ENCODE data around the gene UGT2A1. TPM values are rescaled to one million over a fixed set of nuclear protein-coding genes. Genes with fewer than 3 reads are reported as not detected.

Gene UGT2A1
- total RNA-seq = not detected

GRCh38 chr4:69653147-69653546 is at the start of gene UGT2A1:
Gene UGT2A1, minus strand, starts transcription at chr4:69653247. Its CDS starts 5,603 bp downstream, at chr4:69647644.
- Histone ChIP-seq H3K27ac (no peak within 1 kb of the TSS), H3K27me3 (no peaks in the 10 kb centered on the region), H3K4me1 (no peaks in the 10 kb centered on the region), H3K4me3 (replicated peaks in 1 of 3) (no peak within 1 kb of the TSS), H3K36me3 (no peaks in the 10 kb centered on the region), H3K9me3 (no peaks in the 10 kb centered on the region)
- no peak for DNase-seq
- intact Hi-C loops (cut with DNase I) = no loop called here
- 86 to 93% methylated on average over 1 of the region's 1 CpG for WGBS, 2 donors
- TF ChIP-seq CTCF (IDR thresholded peaks at IDR 0.05) (no peak), POLR2A (IDR thresholded peaks at IDR 0.05) (no peak)

- no peak for DNase-seq
These were observed 49.2 kb upstream of the UGT2A1 start for GRCh38 chr4:69702201-69702600.

GRCh38 chr4:69701696-69702095 is 48.6 kb upstream of the UGT2A1 start:
- no peaks in the 10 kb centered on the region for H3K36me3 ChIP-seq
- H3K27ac ChIP-seq = no peak overlapping the region
- no peaks in the 10 kb centered on the region for H3K9me3 ChIP-seq
- WGBS, 2 donors = 89 to 93% methylated on average over 4 of the region's 4 CpGs
- intact Hi-C loops (cut with DNase I) = no loop called here
- no peak for TF ChIP-seq POLR2A (IDR thresholded peaks at IDR 0.05)
- no peak for TF ChIP-seq CTCF (IDR thresholded peaks at IDR 0.05)
- DNase-seq = no peak
- no peaks in the 10 kb centered on the region for H3K27me3 ChIP-seq
- H3K4me3 ChIP-seq (replicated peaks in 1 of 3) = no peak overlapping the region
- no peaks in the 10 kb centered on the region for H3K4me1 ChIP-seq

More at GRCh38 chr4:69702201-69702600, 49.2 kb upstream of the UGT2A1 start:
- no peak for TF ChIP-seq CTCF (IDR thresholded peaks at IDR 0.05)
- TF ChIP-seq POLR2A (IDR thresholded peaks at IDR 0.05) = no peak
- no peak overlapping the region for H3K4me3 ChIP-seq (replicated peaks in 1 of 3)
- H3K27me3 ChIP-seq = no peaks in the 10 kb centered on the region
- WGBS, 2 donors = 62 to 66% methylated on average over 3 of the region's 3 CpGs
- H3K4me1 ChIP-seq = no peaks in the 10 kb centered on the region
- no peak overlapping the region for H3K27ac ChIP-seq
- intact Hi-C loops (cut with DNase I) = no loop called here
- no peaks in the 10 kb centered on the region for H3K36me3 ChIP-seq
- no peaks in the 10 kb centered on the region for H3K9me3 ChIP-seq

GRCh38 chr4:69697536-69698242 is 44.6 kb upstream of the UGT2A1 start:
- no peak for TF ChIP-seq POLR2A (IDR thresholded peaks at IDR 0.05)
- TF ChIP-seq CTCF (IDR thresholded peaks at IDR 0.05) = no peak
- Histone ChIP-seq H3K4me3 (replicated peaks in 1 of 3) (no peak overlapping the region), H3K36me3 (no peaks in the 10 kb centered on the region), H3K4me1 (no peaks in the 10 kb centered on the region), H3K27ac (no peak overlapping the region), H3K9me3 (no peaks in the 10 kb centered on the region), H3K27me3 (no peaks in the 10 kb centered on the region)
- 93 to 96% methylated on average over 1 of the region's 1 CpG for WGBS, 2 donors
- intact Hi-C loops (cut with DNase I) = no loop called here
- DNase-seq = no peak

GRCh38 chr4:69689599-69689998 is 36.6 kb upstream of the UGT2A1 start:
- no peaks in the 10 kb centered on the region for H3K4me1 ChIP-seq
- no peaks in the 10 kb centered on the region for H3K9me3 ChIP-seq
- intact Hi-C loops (cut with DNase I) = no loop called here
- peak in 4 of 6 experiments; percentile 27 to 73 (median 58) for TF ChIP-seq CTCF (IDR thresholded peaks at IDR 0.05)
- TF ChIP-seq POLR2A (IDR thresholded peaks at IDR 0.05) = no peak
- H3K4me3 ChIP-seq (replicated peaks in 1 of 3) = no peak overlapping the region
- DNase-seq = no peak
- WGBS, 2 donors = 6 to 9% methylated on average over 1 of the region's 1 CpG
- H3K27me3 ChIP-seq = no peaks in the 10 kb centered on the region
- H3K36me3 ChIP-seq = no peaks in the 10 kb centered on the region
- H3K27ac ChIP-seq = no peak overlapping the region
